Choroid plexus epithelial cell (primary cell): Measurements from ENCODE around the gene DYNC2LI1.

Experiments used
- DNase-seq: peaks from one replicate; pipeline ENCODE4 v3.0.0-alpha.2; 2010; ENCODE audit warnings: low read depth
- H3K4me3 ChIP-seq: 2 replicates; pipeline ENCODE4 v1.5.1; 2011; ENCODE audit warnings: low read depth, mild to moderate bottlenecking, control low read depth, low read length, moderate library complexity
- CTCF ChIP-seq: conservative IDR thresholded peaks from 2 replicates; pipeline ENCODE4 v1.5.1; 2011; ENCODE audit warnings: low read depth, mild to moderate bottlenecking, control low read depth, inconsistent platforms, low read length, moderate library complexity

DYNC2LI1 gene

GRCh38 chr2:43852196-43852730, 78.4 kb downstream of the DYNC2LI1 start:
- no peak for TF ChIP-seq CTCF
- no peak overlapping the region for H3K4me3 ChIP-seq
- DNase-seq: no peak

- H3K4me3 ChIP-seq: no peak overlapping the region
- no peak for TF ChIP-seq CTCF
- DNase-seq: no peak
Measured at GRCh38 chr2:43853141-43854081, 79.6 kb downstream of the DYNC2LI1 start.

- TF ChIP-seq CTCF: no peak
- H3K4me3 ChIP-seq: no peak overlapping the region
- DNase-seq: no peak
Measured at GRCh38 chr2:43854671-43855070, 80.8 kb downstream of the DYNC2LI1 start.

GRCh38 chr2:43855292-43855691, 81.5 kb downstream of the DYNC2LI1 start:
- H3K4me3 ChIP-seq: no peak overlapping the region
- DNase-seq: no peak
- TF ChIP-seq CTCF: no peak
